Vagina (tissue), 2 donors: Measurements from ENCODE around the gene RNF144A. TPM values are rescaled to one million over a fixed set of nuclear protein-coding genes. Genes with fewer than 3 reads are reported as not detected.

Source experiments
- DNase-seq, 2 donors: peaks; one replicate each; pipeline ENCODE4 v3.0.0-alpha.2; 2017; ENCODE audit errors: extremely low spot score in 2 of 2
- H3K27ac ChIP-seq: fragments of 200-600 bp; sonication (generic); one replicate; pipeline ENCODE4 v1.5.1; 2019
- H3K27me3 ChIP-seq: fragments of 200-600 bp; sonication (generic); one replicate; pipeline ENCODE4 v1.5.1; 2019
- H3K36me3 ChIP-seq, 2 donors: fragments of 200-600 bp; sonication (generic); one replicate each; pipeline ENCODE4 v1.5.1; 2017 to 2019
- H3K4me1 ChIP-seq: fragments of 200-600 bp; sonication (generic); one replicate; pipeline ENCODE4 v1.5.1; 2019
- H3K4me3 ChIP-seq, 2 donors: fragments of 200-600 bp; sonication (generic); 1 replicate in 1 of 2; 2 replicates in 1 of 2; pipeline ENCODE4 v1.5.1; 2016 to 2019
- H3K9me3 ChIP-seq: fragments of 200-600 bp; sonication (generic); one replicate; pipeline ENCODE4 v1.5.1; 2019
- CTCF ChIP-seq, 3 experiments: fragments of 450-650 bp in 2 of 3; fragments of 200-600 bp in 1 of 3; sonication (generic) in 1 of 3; IDR thresholded peaks; one replicate each; pipeline ENCODE4 v1.5.1; 2017 to 2019; ENCODE audit warnings: antibody characterized with exemption in 3 of 3, mild to moderate bottlenecking in 2 of 3, moderate library complexity in 2 of 3
- POLR2A ChIP-seq, 2 donors: fragments of 450-650 bp; IDR thresholded peaks; one replicate each; pipeline ENCODE4 v1.6.1; 2017; ENCODE audit warnings: antibody characterized with exemption in 2 of 2, mild to moderate bottlenecking in 2 of 2, moderate library complexity in 2 of 2
- POLR2AphosphoS5 ChIP-seq, 2 donors: sonication (generic); formaldehyde crosslinking; IDR thresholded peaks; one replicate each; pipeline ENCODE4 v1.9.0; 2017; ENCODE audit warnings: antibody characterized with exemption in 2 of 2, mild to moderate bottlenecking in 2 of 2, low read depth in 1 of 2; ENCODE audit not compliant: insufficient read depth in 1 of 2
- intact Hi-C: fragments of 100-400 bp; cut with DNase I; formaldehyde crosslinking; loops from one replicate; pipeline ENCODE4 v1.15.1; 2023
- total RNA-seq: library from RNA; depleted of rRNA; stranded (reverse); fragments of >200 nt; gene quantifications from one replicate; pipeline ENCODE4 v1.2.3, GENCODE V29; 2016

RNF144A gene
- total RNA-seq, 1 donor from 2014 or later, result 17.2 TPM

GRCh38 chr2:6913415-6914157 lies 3.6 kb upstream of the RNF144A start:
- Histone ChIP-seq H3K4me3 (no peak overlapping the region), H3K4me1 (peaks cover 5% of the 10 kb centered on the region), H3K27ac (no peak overlapping the region), H3K27me3 (no peaks in the 10 kb centered on the region), H3K9me3 (no peaks in the 10 kb centered on the region), H3K36me3 (no peaks in the 10 kb centered on the region)
- DNase-seq, result no peak
- intact Hi-C loops, result loop anchor here (10.0 kb wide), 1 partner anchor 131 kb away; no protein-coding TSS in a partner anchor
- TF ChIP-seq POLR2A (IDR thresholded peaks at IDR 0.05) (no peak), POLR2AphosphoS5 (IDR thresholded peaks at IDR 0.05; ENCODE audit: insufficient read depth in 1 of 2, low read depth in 1 of 2) (no peak), CTCF (IDR thresholded peaks at IDR 0.05) (no peak)

- Histone ChIP-seq H3K27me3 (no peaks in the 10 kb centered on the region), H3K9me3 (no peaks in the 10 kb centered on the region), H3K36me3 (no peaks in the 10 kb centered on the region), H3K4me1 (peaks cover 14% of the 10 kb centered on the region), H3K27ac (no peak overlapping the region), H3K4me3 (no peak overlapping the region)
- TF ChIP-seq POLR2A (IDR thresholded peaks at IDR 0.05) (no peak), CTCF (IDR thresholded peaks at IDR 0.05) (no peak), POLR2AphosphoS5 (IDR thresholded peaks at IDR 0.05; ENCODE audit: insufficient read depth in 1 of 2, low read depth in 1 of 2) (no peak)
- no peak for DNase-seq
- intact Hi-C loops, result loop anchor here (10.0 kb wide), 1 partner anchor 130 kb away; no protein-coding TSS in a partner anchor
These were observed 2.4 kb upstream of the RNF144A start for GRCh38 chr2:6914828-6915227.

GRCh38 chr2:6915399-6915798 lies 1.8 kb upstream of the RNF144A start:
- peaks cover 20% of the 10 kb centered on the region for H3K4me1 ChIP-seq
- H3K4me3 ChIP-seq, result no peak overlapping the region
- no peaks in the 10 kb centered on the region for H3K27me3 ChIP-seq
- no peak for TF ChIP-seq POLR2AphosphoS5 (IDR thresholded peaks at IDR 0.05; ENCODE audit: insufficient read depth in 1 of 2, low read depth in 1 of 2)
- no peak for TF ChIP-seq POLR2A (IDR thresholded peaks at IDR 0.05)
- TF ChIP-seq CTCF (IDR thresholded peaks at IDR 0.05), result no peak
- no peak for DNase-seq
- intact Hi-C loops, result loop anchor here (10.0 kb wide), 1 partner anchor 129 kb away; no protein-coding TSS in a partner anchor
- no peaks in the 10 kb centered on the region for H3K9me3 ChIP-seq
- no peak overlapping the region for H3K27ac ChIP-seq
- no peaks in the 10 kb centered on the region for H3K36me3 ChIP-seq

- Histone ChIP-seq H3K4me1 (peaks cover 28% of the 10 kb centered on the region), H3K36me3 (no peaks in the 10 kb centered on the region), H3K27me3 (no peaks in the 10 kb centered on the region), H3K4me3 (no peak overlapping the region), H3K27ac (no peak overlapping the region), H3K9me3 (no peaks in the 10 kb centered on the region)
- TF ChIP-seq POLR2A (IDR thresholded peaks at IDR 0.05) (no peak), POLR2AphosphoS5 (IDR thresholded peaks at IDR 0.05; ENCODE audit: insufficient read depth in 1 of 2, low read depth in 1 of 2) (no peak), CTCF (IDR thresholded peaks at IDR 0.05) (no peak)
- intact Hi-C loops, result loop anchor here (10.0 kb wide), 1 partner anchor 129 kb away; no protein-coding TSS in a partner anchor
- DNase-seq, result no peak
These were observed 988 bp upstream of the RNF144A start for GRCh38 chr2:6916224-6916623.

- Histone ChIP-seq H3K27me3 (no peaks in the 10 kb centered on the region), H3K4me3 (peak overlapping the region; percentile 78 to 90), H3K27ac (peak overlapping the region; percentile 55), H3K9me3 (no peaks in the 10 kb centered on the region), H3K36me3 (no peaks in the 10 kb centered on the region), H3K4me1 (peaks cover 33% of the 10 kb centered on the region)
- TF ChIP-seq POLR2AphosphoS5 (IDR thresholded peaks at IDR 0.05; ENCODE audit: insufficient read depth in 1 of 2, low read depth in 1 of 2) (no peak), CTCF (IDR thresholded peaks at IDR 0.05) (no peak), POLR2A (IDR thresholded peaks at IDR 0.05) (no peak)
- peak in 1 of 2 donors; percentile 87 for DNase-seq
- intact Hi-C loops, result loop anchor here (10.0 kb wide), 1 partner anchor 128 kb away; no protein-coding TSS in a partner anchor
These were observed 509 bp upstream of the RNF144A start for GRCh38 chr2:6916736-6917070.
